Measurements from ENCODE around the gene ASMTL.

The ASMTL gene

GRCh38 chrX:1395646-1396216, 57.0 kb downstream of the ASMTL start:
- H3K36me3 Mint-ChIP-seq: no peaks in the 10 kb centered on the region
- peak overlapping the region; percentile 48 for H3K27ac Mint-ChIP-seq

GRCh38 chrX:1394731-1395501, 57.8 kb downstream of the ASMTL start:
- Mint-ChIP-seq H3K27me3 (no peaks in the 10 kb centered on the region), H3K4me3 (peak overlapping the region; percentile 49), H3K4me1 (peaks cover 30% of the 10 kb centered on the region), H3K36me3 (no peaks in the 10 kb centered on the region), H3K9me3 (no peaks in the 10 kb centered on the region), H3K27ac (peak overlapping the region; percentile 97)

More at GRCh38 chrX:1395646-1396216, 57.0 kb downstream of the ASMTL start:
- Mint-ChIP-seq H3K27me3 (no peaks in the 10 kb centered on the region), H3K9me3 (no peaks in the 10 kb centered on the region), H3K4me3 (no peak overlapping the region), H3K4me1 (peaks cover 30% of the 10 kb centered on the region)

- peak overlapping the region; percentile 97 for H3K27ac Mint-ChIP-seq
- H3K4me3 Mint-ChIP-seq: peak overlapping the region; percentile 85
- H3K36me3 Mint-ChIP-seq: no peaks in the 10 kb centered on the region
- no peaks in the 10 kb centered on the region for H3K9me3 Mint-ChIP-seq
- no peaks in the 10 kb centered on the region for H3K27me3 Mint-ChIP-seq
- H3K4me1 Mint-ChIP-seq: peaks cover 34% of the 10 kb centered on the region
Observed at GRCh38 chrX:1393871-1394615, 58.7 kb downstream of the ASMTL start.

DNA sequence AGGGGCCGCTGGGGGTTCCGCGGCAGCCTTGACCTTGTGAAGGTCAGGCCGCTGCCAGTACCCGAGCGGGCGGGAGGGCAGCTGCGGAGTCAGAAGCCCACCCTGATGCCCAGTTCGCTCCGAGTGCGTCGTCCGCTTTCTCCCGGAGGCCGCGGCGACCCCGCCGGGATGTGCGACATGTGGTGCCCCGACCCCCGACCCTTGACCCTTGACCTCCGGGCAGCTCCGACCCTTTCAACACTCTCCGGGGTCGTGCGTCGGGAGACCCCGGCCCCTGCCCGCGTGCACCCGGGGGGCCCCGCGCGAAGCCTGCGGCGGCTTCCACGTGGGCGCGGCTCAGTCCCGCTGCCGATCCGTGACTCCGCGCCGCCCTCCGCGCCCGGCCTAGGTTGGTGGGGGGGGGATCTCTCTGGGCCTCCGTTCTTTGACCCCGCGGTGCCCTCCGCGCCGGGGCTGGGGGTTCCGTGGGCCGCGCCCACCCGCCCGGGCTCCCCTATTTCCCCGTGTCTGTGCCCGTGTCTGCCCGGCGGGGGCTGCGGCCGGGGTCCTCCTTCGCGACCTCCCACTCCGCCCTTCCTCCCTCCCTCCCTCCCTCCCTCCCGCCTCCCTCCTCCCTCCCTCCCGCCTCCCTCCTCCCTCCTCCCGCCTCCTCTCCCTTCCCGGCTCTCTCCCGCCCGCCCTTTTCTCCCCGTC, 60.2 kb downstream of the ASMTL start:
- Mint-ChIP-seq H3K27ac (peak overlapping the region; percentile 97), H3K4me3 (peak overlapping the region; percentile 94), H3K36me3 (peaks cover 5% of the 10 kb centered on the region), H3K9me3 (no peaks in the 10 kb centered on the region), H3K4me1 (peaks cover 47% of the 10 kb centered on the region), H3K27me3 (no peaks in the 10 kb centered on the region)

GRCh38 chrX:1391707-1392375, 60.9 kb downstream of the ASMTL start, which contains the start of gene SLC25A6:
Gene SLC25A6 (minus strand): TSS chrX:1392113. CDS start chrX:1392009, 104 bp downstream.
- H3K27ac Mint-ChIP-seq: peak within 1 kb of the TSS; percentile 97
- no peaks in the 10 kb centered on the region for H3K9me3 Mint-ChIP-seq
- peaks cover 48% of the 10 kb centered on the region for H3K4me1 Mint-ChIP-seq
- H3K4me3 Mint-ChIP-seq: peak within 1 kb of the TSS; percentile 94
- no peaks in the 10 kb centered on the region for H3K27me3 Mint-ChIP-seq
- peaks cover 6% of the 10 kb centered on the region for H3K36me3 Mint-ChIP-seq

GRCh38 chrX:1391370-1391706, 61.4 kb downstream of the ASMTL start:
- Mint-ChIP-seq H3K36me3 (peaks cover 11% of the 10 kb centered on the region), H3K9me3 (no peaks in the 10 kb centered on the region), H3K4me1 (peaks cover 48% of the 10 kb centered on the region), H3K27me3 (no peaks in the 10 kb centered on the region), H3K27ac (peak overlapping the region; percentile 96), H3K4me3 (peak overlapping the region; percentile 94)

- peaks cover 13% of the 10 kb centered on the region for H3K36me3 Mint-ChIP-seq
- peak overlapping the region; percentile 96 for H3K27ac Mint-ChIP-seq
- no peaks in the 10 kb centered on the region for H3K9me3 Mint-ChIP-seq
- peak overlapping the region; percentile 94 for H3K4me3 Mint-ChIP-seq
- no peaks in the 10 kb centered on the region for H3K27me3 Mint-ChIP-seq
- peaks cover 43% of the 10 kb centered on the region for H3K4me1 Mint-ChIP-seq
Observed at GRCh38 chrX:1390621-1391369, 61.9 kb downstream of the ASMTL start.

DNA sequence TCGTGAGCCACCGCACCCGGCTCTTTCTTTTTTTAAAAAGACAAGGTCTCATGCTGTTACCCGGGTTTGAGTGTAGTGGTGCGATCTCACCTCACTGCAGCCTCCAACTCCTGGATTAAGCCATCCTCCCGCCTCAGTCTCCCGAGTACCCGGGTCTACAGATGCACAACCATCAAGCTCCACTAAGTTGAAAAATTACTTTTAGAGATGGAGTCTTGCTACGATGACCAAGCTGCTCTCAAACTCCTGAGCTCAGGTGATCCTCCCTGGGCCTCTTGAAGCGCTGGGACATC, 62.8 kb downstream of the ASMTL start:
- H3K36me3 Mint-ChIP-seq: peaks cover 14% of the 10 kb centered on the region
- H3K27ac Mint-ChIP-seq: no peak overlapping the region
- no peaks in the 10 kb centered on the region for H3K9me3 Mint-ChIP-seq
- no peaks in the 10 kb centered on the region for H3K27me3 Mint-ChIP-seq
- H3K4me3 Mint-ChIP-seq: peak overlapping the region; percentile 94
- peaks cover 36% of the 10 kb centered on the region for H3K4me1 Mint-ChIP-seq

GRCh38 chrX:1389181-1389992, 63.3 kb downstream of the ASMTL start:
- Mint-ChIP-seq H3K4me3 (peak overlapping the region; percentile 94), H3K36me3 (peaks cover 17% of the 10 kb centered on the region), H3K27me3 (no peaks in the 10 kb centered on the region), H3K4me1 (peaks cover 33% of the 10 kb centered on the region), H3K27ac (peak overlapping the region; percentile 46), H3K9me3 (no peaks in the 10 kb centered on the region)

DNA sequence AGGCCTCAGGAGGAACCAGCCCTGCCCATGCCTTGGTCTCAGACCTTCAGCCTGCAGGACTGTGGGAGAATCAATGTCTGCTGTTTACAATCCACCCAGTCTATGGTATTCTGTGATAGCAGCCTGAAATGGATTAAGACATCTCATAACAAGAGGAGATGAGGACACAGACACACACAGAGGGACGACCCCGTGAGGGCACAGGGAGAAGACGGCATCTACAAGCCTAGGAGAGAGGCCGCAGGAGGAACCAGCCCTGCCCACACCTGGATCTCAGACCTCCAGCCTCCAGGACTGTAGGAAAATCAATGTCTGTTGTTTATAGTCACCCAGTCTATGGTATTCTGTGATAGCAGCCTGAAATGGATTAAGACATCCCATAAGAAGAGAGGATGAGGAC, 64.1 kb downstream of the ASMTL start:
- peak overlapping the region; percentile 86 for H3K27ac Mint-ChIP-seq
- peaks cover 17% of the 10 kb centered on the region for H3K36me3 Mint-ChIP-seq
- no peaks in the 10 kb centered on the region for H3K9me3 Mint-ChIP-seq
- peaks cover 25% of the 10 kb centered on the region for H3K4me1 Mint-ChIP-seq
- no peaks in the 10 kb centered on the region for H3K27me3 Mint-ChIP-seq
- peak overlapping the region; percentile 94 for H3K4me3 Mint-ChIP-seq

DNA sequence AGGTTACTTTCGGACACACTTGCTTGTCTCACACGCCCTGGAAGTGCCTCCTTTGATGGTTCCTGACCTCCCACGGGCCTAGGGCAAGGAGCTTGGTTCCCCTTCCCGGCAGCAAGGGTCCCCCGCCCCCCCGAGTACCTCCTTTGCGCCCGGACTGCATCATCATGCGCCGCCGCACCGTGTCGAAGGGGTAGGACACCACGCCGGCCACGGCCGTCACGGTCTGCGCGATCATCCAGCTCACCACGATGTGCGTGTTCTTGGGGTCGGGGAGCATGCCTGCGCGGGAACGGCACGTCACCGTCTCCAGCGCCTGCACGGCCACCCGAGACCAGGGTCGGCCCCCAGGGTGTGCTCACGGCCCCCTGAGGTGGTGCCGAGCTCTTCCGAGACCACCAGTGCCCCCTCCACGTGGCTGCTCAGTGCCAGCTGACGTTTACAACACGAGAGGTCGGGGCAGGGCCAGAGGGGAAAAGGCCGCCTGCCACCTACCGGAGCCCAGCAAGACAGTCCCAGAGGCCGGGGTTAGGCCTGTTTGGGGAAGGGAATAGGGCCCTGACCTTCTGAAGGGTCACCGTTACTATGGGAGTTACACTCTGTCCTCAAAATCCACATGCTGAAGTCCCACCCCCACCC, 65.5 kb downstream of the ASMTL start:
- Mint-ChIP-seq H3K27ac (peak overlapping the region; percentile 41), H3K9me3 (no peaks in the 10 kb centered on the region), H3K4me1 (peaks cover 22% of the 10 kb centered on the region), H3K36me3 (peaks cover 17% of the 10 kb centered on the region), H3K4me3 (peak overlapping the region; percentile 94), H3K27me3 (no peaks in the 10 kb centered on the region)

GRCh38 chrX:1386338-1387127, 66.2 kb downstream of the ASMTL start:
- H3K4me1 Mint-ChIP-seq: peaks cover 22% of the 10 kb centered on the region
- no peak overlapping the region for H3K4me3 Mint-ChIP-seq
- peak overlapping the region; percentile 74 for H3K27ac Mint-ChIP-seq
- no peaks in the 10 kb centered on the region for H3K9me3 Mint-ChIP-seq
- no peaks in the 10 kb centered on the region for H3K27me3 Mint-ChIP-seq
- H3K36me3 Mint-ChIP-seq: peaks cover 17% of the 10 kb centered on the region
